GM19455 (cell line): ENCODE data around the gene TTC9C.
"Not testable (repeated sequence)": the region's sequence is repeated elsewhere in the genome, so short reads cannot be mapped to it uniquely, and the experiment has no call there.

Experiments used
- ATAC-seq: cut with Tn5 transposase; IDR thresholded peaks from one replicate; pipeline ENCODE4 v1.9.1; 2021; ENCODE audit not compliant: unreplicated experiment

Gene TTC9C

GRCh38 chr11:62709247-62710000 lies 18.9 kb upstream of the TTC9C start:
- ATAC-seq: peak; percentile 70

GRCh38 chr11:62710001-62710345 lies 18.3 kb upstream of the TTC9C start:
- peak; percentile 9 for ATAC-seq

- no peak for ATAC-seq
Measured at GRCh38 chr11:62712276-62712812, 15.9 kb upstream of the TTC9C start.

GRCh38 chr11:62712861-62713260 lies 15.4 kb upstream of the TTC9C start:
- ATAC-seq: no peak

GRCh38 chr11:62713343-62713742 lies 14.9 kb upstream of the TTC9C start:
- no peak for ATAC-seq

- ATAC-seq: no peak
Measured at GRCh38 chr11:62715150-62716130, 12.8 kb upstream of the TTC9C start.

- no peak for ATAC-seq
Measured at GRCh38 chr11:62716206-62716605, 12.1 kb upstream of the TTC9C start.

- ATAC-seq: no peak
Measured at GRCh38 chr11:62716816-62717215, 11.5 kb upstream of the TTC9C start.

GRCh38 chr11:62719302-62719978 lies 8.8 kb upstream of the TTC9C start:
- no peak for ATAC-seq

GRCh38 chr11:62721994-62722393 lies 6.3 kb upstream of the TTC9C start:
- no peak for ATAC-seq

- ATAC-seq: no peak
Measured at GRCh38 chr11:62724171-62724570, 4.1 kb upstream of the TTC9C start.

- ATAC-seq: no peak
Measured at GRCh38 chr11:62725646-62726045, 2.6 kb upstream of the TTC9C start.

GRCh38 chr11:62726156-62726914 lies 2.0 kb upstream of the TTC9C start:
- no peak for ATAC-seq

GRCh38 chr11:62726915-62727164 lies 1.4 kb upstream of the TTC9C start:
- peak; percentile 12 for ATAC-seq

GRCh38 chr11:62727165-62727871 lies 968 bp upstream of the TTC9C start, which contains the start of gene HNRNPUL2:
Gene HNRNPUL2 (minus strand): TSS chr11:62727457. CDS start chr11:62727156, 301 bp downstream.
- peak; percentile 72 for ATAC-seq

- ATAC-seq: peak; percentile 55
Measured at GRCh38 chr11:62727872-62728170, 465 bp upstream of the TTC9C start.

- not testable (repeated sequence) for ATAC-seq
Measured at GRCh38 chr11:62730076-62730475, 1.8 kb downstream of the TTC9C start.

GRCh38 chr11:62732830-62733229 lies 4.5 kb downstream of the TTC9C start:
- ATAC-seq: no peak

GRCh38 chr11:62737196-62737595 lies 8.9 kb downstream of the TTC9C start:
- ATAC-seq: no peak

GRCh38 chr11:62747475-62748160 lies 19.3 kb downstream of the TTC9C start:
- no peak for ATAC-seq
